Heart right ventricle (tissue), 16 donors: ENCODE measurements around the gene MZB1. TPM values are rescaled to one million over a fixed set of nuclear protein-coding genes. Genes with fewer than 3 reads are reported as not detected.
A peak's percentile ranks its signal among the peaks of the same experiment; 100 is the strongest.

Source experiments
- ATAC-seq, 8 donors: fragments of 200-7000 bp; cut with Tn5 transposase; one replicate each; pipeline ENCODE4 v1.9.1; 2020; ENCODE audit warnings: mild to moderate bottlenecking in 8 of 8, moderate library complexity in 8 of 8, moderate number of reproducible peaks in 1 of 8
- DNase-seq, 2 donors: peaks; one replicate each; pipeline ENCODE4 v3.0.0-alpha.2; 2020
- H3K27ac ChIP-seq, 10 donors: fragments of 200-600 bp; sonication (generic) in 2 of 10; one replicate each; pipeline versions ENCODE4 v1.5.0 to v1.8.0; 2020 to 2022; ENCODE audit warnings: mild to moderate bottlenecking in 3 of 10
- H3K27me3 ChIP-seq, 7 donors: fragments of 200-600 bp; one replicate each; pipeline ENCODE4 v1.8.0; 2021 to 2022; ENCODE audit warnings: mild to moderate bottlenecking in 2 of 7
- H3K36me3 ChIP-seq, 9 donors: fragments of 200-600 bp; sonication (generic) in 1 of 9; one replicate each; pipeline versions ENCODE4 v1.5.0 to v1.8.0; 2020 to 2022; ENCODE audit warnings: mild to moderate bottlenecking in 2 of 9
- H3K4me1 ChIP-seq, 9 donors: fragments of 200-600 bp; sonication (generic) in 1 of 9; one replicate each; pipeline versions ENCODE4 v1.5.0 to v1.8.0; 2020 to 2022; ENCODE audit warnings: mild to moderate bottlenecking in 4 of 9
- H3K4me3 ChIP-seq, 10 donors: fragments of 200-600 bp; sonication (generic) in 2 of 10; one replicate each; pipeline versions ENCODE4 v1.5.0 to v1.8.0; 2020 to 2022; ENCODE audit warnings: mild to moderate bottlenecking in 7 of 10, moderate library complexity in 2 of 10
- H3K9me3 ChIP-seq, 11 donors: fragments of 200-600 bp in 10 of 11; sonication (generic) in 2 of 11; one replicate each; pipeline versions ENCODE4 v1.5.0 to v1.8.0; 2013 to 2022; ENCODE audit warnings: mild to moderate bottlenecking in 2 of 11, control low read depth in 1 of 11, moderate library complexity in 1 of 11
- WGBS, 2 donors: extraction: QIAGEN DNeasy Blood & Tissue Kit; methylation state at CpG; one replicate each; pipeline ENCODE4 v1.1.7; 2013; ENCODE audit warnings: inconsistent platforms in 1 of 2; 5-methylcytosine and 5-hydroxymethylcytosine counted together
- intact Hi-C, 10 donors: fragments of 100-400 bp; cut with DNase I; formaldehyde crosslinking; loops; one replicate each; pipeline versions ENCODE4 v1.11.1 to v1.14.2; 2022
- long read RNA-seq, 3 donors: library from polyadenylated mRNA; unstranded; transcript quantifications; one replicate each; pipeline ENCODE4 v2.0.0, GENCODE V29; 2020 to 2021
- polyA plus RNA-seq, 2 donors: library from polyadenylated mRNA; stranded (reverse); fragments of 200-250 nt; gene quantifications; one replicate each; pipeline ENCODE4 v1.2.3, GENCODE V29; 2013
- total RNA-seq, 10 donors: library from RNA; stranded (reverse); fragmentation: NEBNext Ultra II Directional in 3 of 10; extraction: Animal tissue kit (Norgen Biotek cat#: 25700) in 3 of 10; gene quantifications; one replicate each; pipeline versions ENCODE4 v1.2.1 to v1.2.4, GENCODE V29; 2021 to 2023
- TF ChIP-seq, protein P1 (sequence below), 9 donors: fragments of 200-600 bp; sonication (generic) in 2 of 9; IDR thresholded peaks; one replicate each; pipeline versions ENCODE4 v1.5.0 to v1.8.0; 2021 to 2022; ENCODE audit warnings: antibody characterized with exemption in 9 of 9, mild to moderate bottlenecking in 5 of 9, moderate library complexity in 1 of 9
- donor health status: Arrhythmogenic right ventricular cardiomyopathy.
- donor health status: ischemic (EF 13 %, LVEDD 7.1; RV severe dilation, severe dysfunction).
- donor health status: healthy with polysubstance abuse.
- donor health status: DM: no; HTN: yes; CAD: no.
- donor health status: DM: no; HTN: no; CAD: no.
- donor health status: ischemic (EF 25% LVEDD 6.9; RV normal size, moderate dysfunction).
- donor health status: ischemic (EF 25% LVEDD 5.7; RV mildly dilated, moderate dysfunction).
- donor health status: healthy.
- donor health status: DM: yes; HTN: yes; CAD: no.
- donor health status: Ischemic cardiomyopathy.
- donor health status: ischemic (EF 35%, LVEDD 5.7; RV mildly dilated, moderate dysfunction).
- donor health status: nonischemic (EF 11% LVEDD 7.7; RV severe dilation, severe dysfunction).
- donor health status: DM: yes; HTN: yes; CAD: no.
- donor health status: PGD.
- donor health status: ischemic (EF 29% LVEDD 5.4; RV normal size, mild dysfunction).
- donor health status: nonischemic (EF 23%, LVEDD 6.1; RV moderate dilation, normal function).

Gene MZB1
- 1 to 10 TPM in 3 of 10 donors, under 1 TPM in 7; 0.28 to 6.6 (median 0.65) TPM for total RNA-seq
- 1 to 10 TPM in 1 of 2 donors, under 1 TPM in 1; 0.67 to 1.5 TPM for polyA plus RNA-seq
- long read RNA-seq, donor 1, result 0 reads
- long read RNA-seq, donor 2, result 0 reads
- long read RNA-seq, donor 3, result 0 reads

- H3K27ac ChIP-seq, result peak within 1 kb of the TSS in 9 of 10 donors; percentile 27 to 97 (median 89)
- DNase-seq (no peak), ATAC-seq (no peak)
- H3K4me3 ChIP-seq, result peak within 1 kb of the TSS in 1 of 10 donors; percentile 8
- H3K36me3 ChIP-seq, result peaks cover 0 to 15% (median 0%) of the 10 kb centered on the region in 9 donors
- 69 to 71% methylated on average over 11 of the region's 11 CpGs for WGBS, 2 donors
- H3K4me1 ChIP-seq, result peaks cover 3 to 78% (median 58%) of the 10 kb centered on the region in 9 donors
- H3K9me3 ChIP-seq, result no peaks in the 10 kb centered on the region
- H3K27me3 ChIP-seq, result peaks cover 0 to 33% (median 0%) of the 10 kb centered on the region in 7 donors
- TF ChIP-seq, protein P1, sequence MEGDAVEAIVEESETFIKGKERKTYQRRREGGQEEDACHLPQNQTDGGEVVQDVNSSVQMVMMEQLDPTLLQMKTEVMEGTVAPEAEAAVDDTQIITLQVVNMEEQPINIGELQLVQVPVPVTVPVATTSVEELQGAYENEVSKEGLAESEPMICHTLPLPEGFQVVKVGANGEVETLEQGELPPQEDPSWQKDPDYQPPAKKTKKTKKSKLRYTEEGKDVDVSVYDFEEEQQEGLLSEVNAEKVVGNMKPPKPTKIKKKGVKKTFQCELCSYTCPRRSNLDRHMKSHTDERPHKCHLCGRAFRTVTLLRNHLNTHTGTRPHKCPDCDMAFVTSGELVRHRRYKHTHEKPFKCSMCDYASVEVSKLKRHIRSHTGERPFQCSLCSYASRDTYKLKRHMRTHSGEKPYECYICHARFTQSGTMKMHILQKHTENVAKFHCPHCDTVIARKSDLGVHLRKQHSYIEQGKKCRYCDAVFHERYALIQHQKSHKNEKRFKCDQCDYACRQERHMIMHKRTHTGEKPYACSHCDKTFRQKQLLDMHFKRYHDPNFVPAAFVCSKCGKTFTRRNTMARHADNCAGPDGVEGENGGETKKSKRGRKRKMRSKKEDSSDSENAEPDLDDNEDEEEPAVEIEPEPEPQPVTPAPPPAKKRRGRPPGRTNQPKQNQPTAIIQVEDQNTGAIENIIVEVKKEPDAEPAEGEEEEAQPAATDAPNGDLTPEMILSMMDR (IDR thresholded peaks at IDR 0.05), result no peak
- intact Hi-C loops, result loop anchor here in 2 of 10 donors (5.0 kb wide), 2 partner anchors 48 to 93 kb away; partner anchors contain the start of gene PAIP2 (in 1 of the 2)
These were observed at the start of gene MZB1 for GRCh38 chr5:139389701-139390638. Gene MZB1 (minus strand): TSS chr5:139389913. CDS start chr5:139389856, 57 bp downstream.

- intact Hi-C loops, result loop anchor here in 1 of 10 donors (5.0 kb wide), 1 partner anchor 43 kb away; the partner anchor contains the start of gene STING1
- ATAC-seq, result peak; percentile 98 to 99 (median 99)
- peaks cover 0 to 32% (median 9%) of the 10 kb centered on the region in 9 donors for H3K36me3 ChIP-seq
These were observed 49.5 kb upstream of the MZB1 start, which contains the start of gene DNAJC18 for GRCh38 chr5:139439013-139439903. Gene DNAJC18 (minus strand): TSS chr5:139439525. CDS start chr5:139439445, 80 bp downstream.

GRCh38 chr5:139438707-139439012 lies 48.9 kb upstream of the MZB1 start:
- ATAC-seq (no peak), DNase-seq (no peak)
- Histone ChIP-seq H3K36me3 (peaks cover 0 to 38% (median 15%) of the 10 kb centered on the region in 9 donors), H3K9me3 (no peaks in the 10 kb centered on the region), H3K4me1 (peaks cover 0 to 16% (median 12%) of the 10 kb centered on the region in 9 donors), H3K4me3 (peak overlapping the region; percentile 47 to 95 (median 78)), H3K27me3 (no peaks in the 10 kb centered on the region), H3K27ac (peak overlapping the region; percentile 85 to 98 (median 92))
- TF ChIP-seq, protein P1 (IDR thresholded peaks at IDR 0.05), result no peak
- intact Hi-C loops, result loop anchor here in 1 of 10 donors (5.0 kb wide), 1 partner anchor 44 kb away; the partner anchor contains the start of gene STING1
- 26% methylated on average over 8 of the region's 8 CpGs for WGBS, 2 donors

More at GRCh38 chr5:139439013-139439903, 49.5 kb upstream of the MZB1 start, which contains the start of gene DNAJC18:
- WGBS, 2 donors, result 3% methylated on average over 49 of the region's 49 CpGs
- H3K4me3 ChIP-seq, result peak within 1 kb of the TSS; percentile 47 to 95 (median 78)
- TF ChIP-seq, protein P1 (IDR thresholded peaks at IDR 0.05), result no peak
- H3K4me1 ChIP-seq, result peaks cover 0 to 22% (median 12%) of the 10 kb centered on the region in 9 donors
- H3K27me3 ChIP-seq, result no peaks in the 10 kb centered on the region
- peak within 1 kb of the TSS; percentile 85 to 98 (median 92) for H3K27ac ChIP-seq
- peak; percentile 94 to 95 for DNase-seq
- H3K9me3 ChIP-seq, result no peaks in the 10 kb centered on the region
